Heart left ventricle (tissue), 13 donors: ENCODE data around the gene ADCY9.

Experiments used
- POLR2A ChIP-seq, 2 donors: fragments of 450-650 bp; IDR thresholded peaks; one replicate each; pipeline ENCODE4 v1.6.1; 2017; ENCODE audit warnings: antibody characterized with exemption in 2 of 2, mild to moderate bottlenecking in 2 of 2, moderate library complexity in 2 of 2
- TF ChIP-seq, protein P1 (sequence below), 12 donors: fragments of 200-600 bp; sonication (generic) in 4 of 12; IDR thresholded peaks; one replicate each; pipeline versions ENCODE4 v1.5.0 to v1.8.0; 2018 to 2022; ENCODE audit warnings: antibody characterized with exemption in 12 of 12, mild to moderate bottlenecking in 5 of 12
- donor health status: ischemic (EF 13 %, LVEDD 7.1; RV severe dilation, severe dysfunction).
- donor health status: DM: no; HTN: yes; CAD: no.
- donor health status: DM: no; HTN: no; CAD: no.
- donor health status: ischemic (EF 25% LVEDD 6.9; RV normal size, moderate dysfunction).
- donor health status: ischemic (EF 25% LVEDD 5.7; RV mildly dilated, moderate dysfunction).
- donor health status: ischemic (EF 35%, LVEDD 5.7; RV mildly dilated, moderate dysfunction).
- donor health status: nonischemic (EF 11% LVEDD 7.7; RV severe dilation, severe dysfunction).
- donor health status: DM: yes; HTN: yes; CAD: no.
- donor health status: PGD.
- donor health status: ischemic (EF 29% LVEDD 5.4; RV normal size, mild dysfunction).
- donor health status: nonischemic (EF 23%, LVEDD 6.1; RV moderate dilation, normal function).

DNA sequence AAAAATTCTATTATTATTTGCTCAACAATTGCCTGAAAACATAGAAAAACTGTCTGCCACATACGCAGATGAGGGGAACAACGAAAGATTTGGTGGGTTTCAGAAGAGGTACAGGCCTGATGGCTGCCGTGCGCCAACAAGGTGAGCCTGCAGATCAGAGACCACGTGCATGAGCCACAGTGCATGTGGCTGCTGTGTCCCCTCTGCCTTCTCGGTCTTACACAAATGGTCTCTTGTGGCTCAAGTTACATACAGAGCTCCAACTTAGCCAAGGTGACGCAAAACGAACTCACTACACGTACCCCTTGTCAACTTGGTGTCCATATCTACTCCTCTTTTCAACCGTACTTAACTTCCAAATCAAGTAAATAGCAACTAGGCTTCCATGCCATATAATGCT lies 82.3 kb downstream of the ADCY9 start:
- TF ChIP-seq, protein P1, sequence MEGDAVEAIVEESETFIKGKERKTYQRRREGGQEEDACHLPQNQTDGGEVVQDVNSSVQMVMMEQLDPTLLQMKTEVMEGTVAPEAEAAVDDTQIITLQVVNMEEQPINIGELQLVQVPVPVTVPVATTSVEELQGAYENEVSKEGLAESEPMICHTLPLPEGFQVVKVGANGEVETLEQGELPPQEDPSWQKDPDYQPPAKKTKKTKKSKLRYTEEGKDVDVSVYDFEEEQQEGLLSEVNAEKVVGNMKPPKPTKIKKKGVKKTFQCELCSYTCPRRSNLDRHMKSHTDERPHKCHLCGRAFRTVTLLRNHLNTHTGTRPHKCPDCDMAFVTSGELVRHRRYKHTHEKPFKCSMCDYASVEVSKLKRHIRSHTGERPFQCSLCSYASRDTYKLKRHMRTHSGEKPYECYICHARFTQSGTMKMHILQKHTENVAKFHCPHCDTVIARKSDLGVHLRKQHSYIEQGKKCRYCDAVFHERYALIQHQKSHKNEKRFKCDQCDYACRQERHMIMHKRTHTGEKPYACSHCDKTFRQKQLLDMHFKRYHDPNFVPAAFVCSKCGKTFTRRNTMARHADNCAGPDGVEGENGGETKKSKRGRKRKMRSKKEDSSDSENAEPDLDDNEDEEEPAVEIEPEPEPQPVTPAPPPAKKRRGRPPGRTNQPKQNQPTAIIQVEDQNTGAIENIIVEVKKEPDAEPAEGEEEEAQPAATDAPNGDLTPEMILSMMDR (IDR thresholded peaks at IDR 0.05) = no peak
- TF ChIP-seq POLR2A (IDR thresholded peaks at IDR 0.05) = no peak
